Activated CD4-positive, alpha-beta T cell treated with anti-CD3 and anti-CD28 coated beads for 4 hours (primary cell): Measurements from ENCODE around the gene ABTB1.

ENCODE experiments used
- DNase-seq, 2 donors: peaks; one replicate each; pipeline ENCODE4 v3.0.0-alpha.2; 2020

The ABTB1 gene

GRCh38 chr3:127672429-127673190 lies at the start of gene ABTB1:
Gene ABTB1, plus strand, starts transcription at chr3:127672952. Its CDS starts 74 bp downstream, at chr3:127673026.
- peak; percentile 82 to 87 for DNase-seq

GRCh38 chr3:127624063-127624462 lies 48.7 kb upstream of the ABTB1 start:
- no peak for DNase-seq

- DNase-seq: no peak
Observed at GRCh38 chr3:127625821-127626220, 46.9 kb upstream of the ABTB1 start.

- DNase-seq: no peak
Observed at GRCh38 chr3:127628426-127628787, 44.3 kb upstream of the ABTB1 start.

GRCh38 chr3:127628788-127629466 lies 43.8 kb upstream of the ABTB1 start, which contains the start of gene PODXL2:
Gene PODXL2, plus strand, starts transcription at chr3:127629185. Its CDS starts 35 bp downstream, at chr3:127629220.
- DNase-seq: peak; percentile 29 to 30

GRCh38 chr3:127629467-127630403 lies 43.0 kb upstream of the ABTB1 start:
- peak; percentile 65 to 71 for DNase-seq

GRCh38 chr3:127630811-127631714 lies 41.7 kb upstream of the ABTB1 start:
- no peak for DNase-seq

GRCh38 chr3:127632035-127632820 lies 40.5 kb upstream of the ABTB1 start:
- no peak for DNase-seq

- DNase-seq: no peak
Observed at GRCh38 chr3:127634653-127635052, 38.1 kb upstream of the ABTB1 start.

- no peak for DNase-seq
Observed at GRCh38 chr3:127637546-127637945, 35.2 kb upstream of the ABTB1 start.

- no peak for DNase-seq
Observed at GRCh38 chr3:127637971-127638370, 34.8 kb upstream of the ABTB1 start.

GRCh38 chr3:127639173-127640041 lies 33.3 kb upstream of the ABTB1 start:
- no peak for DNase-seq

- DNase-seq: no peak
Observed at GRCh38 chr3:127640042-127640355, 32.8 kb upstream of the ABTB1 start.

GRCh38 chr3:127644641-127645370 lies 27.9 kb upstream of the ABTB1 start:
- DNase-seq: no peak

- DNase-seq: no peak
Observed at GRCh38 chr3:127645371-127646015, 27.3 kb upstream of the ABTB1 start.

- no peak for DNase-seq
Observed at GRCh38 chr3:127646501-127647046, 26.2 kb upstream of the ABTB1 start.

GRCh38 chr3:127647166-127647844 lies 25.4 kb upstream of the ABTB1 start:
- DNase-seq: no peak

GRCh38 chr3:127647845-127648204 lies 24.9 kb upstream of the ABTB1 start:
- DNase-seq: no peak
